ENCODE measurements around the gene LMNB1. TPM values are rescaled to one million over a fixed set of nuclear protein-coding genes. Genes with fewer than 3 reads are reported as not detected.

LMNB1 gene
- total and polyA plus RNA-seq, 2 of the 13 experiments (the other 11 are each of a cell fraction or from before 2014, with no cell fraction given): 12.5 to 159 TPM

GRCh38 chr5:126777257-126777974 lies 480 bp downstream of the LMNB1 start (continued):
- TF ChIP-seq, protein P1, sequence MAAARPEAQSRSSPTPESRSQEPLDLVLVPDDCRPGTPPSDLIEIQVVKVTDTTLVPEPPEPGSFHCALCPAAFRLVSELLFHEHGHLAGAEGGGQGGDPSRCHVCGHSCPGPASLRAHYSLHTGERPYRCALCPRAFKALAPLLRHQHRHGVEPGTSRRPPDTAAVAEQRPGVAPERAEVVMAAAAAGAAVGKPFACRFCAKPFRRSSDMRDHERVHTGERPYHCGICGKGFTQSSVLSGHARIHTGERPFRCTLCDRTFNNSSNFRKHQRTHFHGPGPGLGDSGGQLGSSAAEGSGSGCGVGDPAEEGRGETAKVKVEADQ (CRISPR knock-in tag; IDR thresholded peaks at IDR 0.05; ENCODE audit: borderline replicate concordance): peak; percentile 48; the same call in 1 of the 2 replicates
- TF ChIP-seq ZNF530 (CRISPR knock-in tag; IDR thresholded peaks at IDR 0.05; ENCODE audit: low read depth) (peak; percentile 74; the same call in 1 of the 2 replicates), RNF2 (conservative IDR thresholded peaks at IDR 0.05; ENCODE audit: low read depth) (0 out of 2 replicates have a peak, but pooled peaks have one; percentile 32), SIX4 (CRISPR knock-in tag; IDR thresholded peaks at IDR 0.05) (no peak), FOXO4 (CRISPR knock-in tag; conservative IDR thresholded peaks at IDR 0.05) (peak; percentile 18; the same call in 1 of the 2 replicates), STAG1 (CRISPR knock-in tag; IDR thresholded peaks at IDR 0.05) (no peak), HMG20A (CRISPR knock-in tag; IDR thresholded peaks at IDR 0.05; ENCODE audit: borderline replicate concordance) (no peak), SIN3B (IDR thresholded peaks at IDR 0.05; ENCODE audit: low read length) (no peak), ZNF775 (CRISPR knock-in tag; IDR thresholded peaks at IDR 0.05; ENCODE audit: borderline replicate concordance) (no peak), KLF6 (CRISPR knock-in tag; IDR thresholded peaks at IDR 0.05) (no peak), ZBTB14 (CRISPR knock-in tag; IDR thresholded peaks at IDR 0.05) (no peak), ZNF225 (CRISPR knock-in tag; IDR thresholded peaks at IDR 0.05) (no peak), CENPT (CRISPR knock-in tag; IDR thresholded peaks at IDR 0.05; ENCODE audit: low read depth) (peak; percentile 53; the same call in 1 of the 2 replicates), ZBTB40 (IDR thresholded peaks at IDR 0.05) (no peak), ZBTB40 (CRISPR knock-in tag; IDR thresholded peaks at IDR 0.05) (peak; percentile 12; the same call in 1 of the 2 replicates), SRSF4 (IDR thresholded peaks at IDR 0.05; ENCODE audit: low read depth, low read length, poor library complexity, severe bottlenecking) (no peak), ZEB1 (IDR thresholded peaks at IDR 0.05; ENCODE audit: insufficient replicate concordance, low read depth) (no peak)
